Middle frontal gyrus (tissue), 1 donor: ENCODE results near the gene NLRC5.
"Not testable (repeated sequence)": the region's sequence is repeated elsewhere in the genome, so short reads cannot be mapped to it uniquely, and the experiment has no call there.

ENCODE experiments used
- DNase-seq: peaks from one replicate; pipeline ENCODE4 v3.0.0-alpha.2; 2015; ENCODE audit warnings: low spot score; ENCODE audit errors: extremely low spot score

The NLRC5 gene

GRCh38 chr16:56980792-56981724 is 8.3 kb upstream of the NLRC5 start:
- no peak for DNase-seq

GRCh38 chr16:56981729-56982271 is 7.6 kb upstream of the NLRC5 start:
- DNase-seq: no peak

- no peak for DNase-seq
Measured at GRCh38 chr16:56982695-56983094, 6.7 kb upstream of the NLRC5 start.

GRCh38 chr16:56983211-56983751 is 6.1 kb upstream of the NLRC5 start:
- no peak for DNase-seq

GRCh38 chr16:56984639-56985038 is 4.7 kb upstream of the NLRC5 start:
- DNase-seq: no peak

GRCh38 chr16:56985288-56985961 is 3.9 kb upstream of the NLRC5 start:
- no peak for DNase-seq

GRCh38 chr16:56985962-56986360 is 3.4 kb upstream of the NLRC5 start:
- DNase-seq: no peak

GRCh38 chr16:56986361-56986760 is 3.0 kb upstream of the NLRC5 start:
- no peak for DNase-seq

- not testable (repeated sequence) for DNase-seq
Measured at GRCh38 chr16:56986908-56987307, 2.4 kb upstream of the NLRC5 start.

- DNase-seq: no peak
Measured at GRCh38 chr16:56987692-56988091, 1.7 kb upstream of the NLRC5 start.

- no peak for DNase-seq
Measured at GRCh38 chr16:56988161-56988947, 1.0 kb upstream of the NLRC5 start.

GRCh38 chr16:56989988-56990387 is 631 bp downstream of the NLRC5 start:
- no peak for DNase-seq

GRCh38 chr16:56990407-56991286 is 1.3 kb downstream of the NLRC5 start:
- DNase-seq: no peak

- not testable (repeated sequence) for DNase-seq
Measured at GRCh38 chr16:56992431-56992830, 3.1 kb downstream of the NLRC5 start.

- no peak for DNase-seq
Measured at GRCh38 chr16:56993204-56993603, 3.8 kb downstream of the NLRC5 start.

GRCh38 chr16:56994311-56994710 is 5.0 kb downstream of the NLRC5 start:
- no peak for DNase-seq

- DNase-seq: no peak
Measured at GRCh38 chr16:56995136-56995805, 5.9 kb downstream of the NLRC5 start.

GRCh38 chr16:56997264-56997663 is 7.9 kb downstream of the NLRC5 start:
- DNase-seq: no peak

- no peak for DNase-seq
Measured at GRCh38 chr16:56997931-56998330, 8.6 kb downstream of the NLRC5 start.

- no peak for DNase-seq
Measured at GRCh38 chr16:56998352-56998751, 9.0 kb downstream of the NLRC5 start.
